CD4-positive, alpha-beta T cell (primary cell): ENCODE data around the gene MYOF. TPM values are rescaled to one million over a fixed set of nuclear protein-coding genes. Genes with fewer than 3 reads are reported as not detected.
"Not testable (repeated sequence)": the region's sequence is repeated elsewhere in the genome, so short reads cannot be mapped to it uniquely, and the experiment has no call there.

Source experiments
- ATAC-seq: fragments of 200-7000 bp; cut with Tn5 transposase; one replicate; pipeline ENCODE4 v1.10.0; 2022; ENCODE audit warnings: mild to moderate bottlenecking; ENCODE audit not compliant: poor library complexity
- CTCF ChIA-PET: fragments of 350-600 bp; sonication (Branson Sonifier 250); formaldehyde crosslinking; loops from one replicate; lab custom pipeline; 2021; ENCODE audit warnings: antibody characterized with exemption, inconsistent platforms; lab: Charles Lee
- POLR2A ChIA-PET: fragments of 350-600 bp; sonication (Branson Sonifier 250); formaldehyde crosslinking; loops from one replicate; lab custom pipeline; 2021; ENCODE audit warnings: antibody characterized with exemption, inconsistent platforms; lab: Charles Lee
- DNase-seq, 14 experiments: peaks; one replicate each; pipeline ENCODE4 v3.0.0-alpha.2; 2013 to 2020; ENCODE audit warnings: mixed read lengths in 2 of 14
- H3K27ac ChIP-seq, 2 donors: one replicate each; pipeline versions ENCODE4 v1.5.1 to v1.7.0; 2013; ENCODE audit warnings: low read length in 2 of 2, low read depth in 1 of 2, mild to moderate bottlenecking in 1 of 2
- H3K27me3 ChIP-seq, 2 experiments: 1 replicate in 1 of 2; 2 replicates in 1 of 2; pipeline versions ENCODE4 v1.6.1 to v1.7.0; 2013; ENCODE audit warnings: low read length in 2 of 2, control low read depth in 1 of 2, mild to moderate bottlenecking in 1 of 2, moderate library complexity in 1 of 2; ENCODE audit not compliant: insufficient read depth in 2 of 2, control insufficient read depth in 1 of 2
- H3K36me3 ChIP-seq: one replicate; pipeline ENCODE4 v1.6.1; 2013; ENCODE audit warnings: low read length, control low read depth; ENCODE audit not compliant: insufficient read depth
- H3K4me1 ChIP-seq: one replicate; pipeline ENCODE4 v1.6.1; 2013; ENCODE audit warnings: low read length, control low read depth; ENCODE audit not compliant: insufficient read depth
- H3K4me3 ChIP-seq: one replicate; pipeline ENCODE4 v1.5.1; 2013; ENCODE audit warnings: mild to moderate bottlenecking, low read length, moderate library complexity
- H3K9me3 ChIP-seq, 2 experiments: 1 replicate in 1 of 2; 2 replicates in 1 of 2; pipeline versions ENCODE4 v1.6.1 to v1.7.0; 2013; ENCODE audit warnings: low read length in 2 of 2, mild to moderate bottlenecking in 2 of 2, control low read depth in 1 of 2, moderate library complexity in 1 of 2; ENCODE audit not compliant: control insufficient read depth in 1 of 2, insufficient read depth in 1 of 2
- H3K27ac Mint-ChIP-seq: one replicate; pipeline ENCODE4 v1.8.0; 2020; ENCODE audit warnings: mixed read lengths
- H3K27me3 Mint-ChIP-seq: one replicate; pipeline ENCODE4 v1.8.0; 2021; ENCODE audit warnings: mixed read lengths
- H3K36me3 Mint-ChIP-seq: one replicate; pipeline ENCODE4 v1.8.0; 2021; ENCODE audit warnings: low read depth, mixed read lengths
- H3K4me1 Mint-ChIP-seq: one replicate; pipeline ENCODE4 v1.8.0; 2021; ENCODE audit warnings: low read depth, mixed read lengths
- H3K4me3 Mint-ChIP-seq: one replicate; pipeline ENCODE4 v1.8.0; 2020; ENCODE audit warnings: mild to moderate bottlenecking, mixed read lengths
- H3K9me3 Mint-ChIP-seq: one replicate; pipeline ENCODE4 v1.8.0; 2020; ENCODE audit warnings: mixed read lengths
- CTCF ChIP-seq: fragments of 200-600 bp; IDR thresholded peaks from one replicate; pipeline ENCODE4 v1.8.0; 2022; ENCODE audit warnings: antibody characterized with exemption, mild to moderate bottlenecking
- intact Hi-C, 2 experiments: fragments of 100-400 bp; cut with DNase I in 1 of 2; cut with micrococcal nuclease in 1 of 2; formaldehyde crosslinking; loops; one replicate each; pipeline versions ENCODE4 v1.15.1 to v1.9.0; 2023 to 2025; cut with DNase I, micrococcal nuclease
- total RNA-seq, 174 experiments: library from RNA in 2 of 174; stranded (reverse) in 2 of 174; gene quantifications; one replicate each; pipeline ENCODE4 v1.2.3 and lab custom pipeline; 2021 to 2026

Gene MYOF
- total RNA-seq, 2 experiments from 2014 or later = 0.14 to 0.27 TPM

- ChIA-PET POLR2A (no interaction called here), CTCF (no interaction called here)
- H3K4me3 Mint-ChIP-seq = no peak overlapping the region
- ATAC-seq (no peak), DNase-seq (no peak)
- H3K4me1 ChIP-seq = peaks cover 7% of the 10 kb centered on the region
- no peak overlapping the region for H3K27ac ChIP-seq
- no peaks in the 10 kb centered on the region for H3K27me3 Mint-ChIP-seq
- peaks cover 4% of the 10 kb centered on the region for H3K4me1 Mint-ChIP-seq
- H3K27ac Mint-ChIP-seq = no peak overlapping the region
- H3K9me3 ChIP-seq = no peaks in the 10 kb centered on the region
- no peaks in the 10 kb centered on the region for H3K27me3 ChIP-seq
- H3K36me3 Mint-ChIP-seq = no peaks in the 10 kb centered on the region
- intact Hi-C loops = no loop called here
- no peak overlapping the region for H3K4me3 ChIP-seq
- no peaks in the 10 kb centered on the region for H3K9me3 Mint-ChIP-seq
- H3K36me3 ChIP-seq = no peaks in the 10 kb centered on the region
- no peak for TF ChIP-seq CTCF
Measured at GRCh38 chr10:93364966-93365365, 117.2 kb downstream of the MYOF start.

GRCh38 chr10:93363891-93364648 is 118.1 kb downstream of the MYOF start:
- ATAC-seq (no peak), DNase-seq (peak in 2 of 14 experiments; percentile 19 to 27)
- CTCF ChIA-PET = no interaction called here
- Histone ChIP-seq H3K4me1 (peaks cover 7% of the 10 kb centered on the region), H3K4me3 (no peak overlapping the region), H3K9me3 (no peaks in the 10 kb centered on the region), H3K27me3 (no peaks in the 10 kb centered on the region), H3K27ac (no peak overlapping the region), H3K36me3 (no peaks in the 10 kb centered on the region)
- H3K27ac Mint-ChIP-seq = no peak overlapping the region
- no peak overlapping the region for H3K4me3 Mint-ChIP-seq
- TF ChIP-seq CTCF = no peak
- H3K36me3 Mint-ChIP-seq = no peaks in the 10 kb centered on the region
- POLR2A ChIA-PET = no interaction called here
- H3K4me1 Mint-ChIP-seq = peaks cover 4% of the 10 kb centered on the region
- no peaks in the 10 kb centered on the region for H3K9me3 Mint-ChIP-seq
- no peaks in the 10 kb centered on the region for H3K27me3 Mint-ChIP-seq
- intact Hi-C loops = no loop called here

- not testable (repeated sequence) for H3K27ac Mint-ChIP-seq, ATAC-seq
Measured at GRCh38 chr10:93358398-93358797, 123.7 kb downstream of the MYOF start.

More at GRCh38 chr10:93358398-93358797, 123.7 kb downstream of the MYOF start:
- H3K36me3 ChIP-seq, H3K4me3 Mint-ChIP-seq, DNase-seq, H3K4me1 ChIP-seq, H3K27ac ChIP-seq, H3K36me3 Mint-ChIP-seq, intact Hi-C loops, H3K4me1 Mint-ChIP-seq, H3K4me3 ChIP-seq, H3K9me3 Mint-ChIP-seq, POLR2A ChIA-PET, H3K27me3 ChIP-seq, H3K9me3 ChIP-seq: not testable (repeated sequence)
- peaks cover 17% of the 10 kb centered on the region for H3K27me3 Mint-ChIP-seq
- CTCF ChIA-PET = interaction anchor here (0.7 to 1.0 kb wide), 2 partner anchors 19 to 99 kb away, joined by 3 read pairs; no protein-coding TSS in a partner anchor
